ENCODE measurements around the gene TIMM50.

TIMM50 gene

DNA sequence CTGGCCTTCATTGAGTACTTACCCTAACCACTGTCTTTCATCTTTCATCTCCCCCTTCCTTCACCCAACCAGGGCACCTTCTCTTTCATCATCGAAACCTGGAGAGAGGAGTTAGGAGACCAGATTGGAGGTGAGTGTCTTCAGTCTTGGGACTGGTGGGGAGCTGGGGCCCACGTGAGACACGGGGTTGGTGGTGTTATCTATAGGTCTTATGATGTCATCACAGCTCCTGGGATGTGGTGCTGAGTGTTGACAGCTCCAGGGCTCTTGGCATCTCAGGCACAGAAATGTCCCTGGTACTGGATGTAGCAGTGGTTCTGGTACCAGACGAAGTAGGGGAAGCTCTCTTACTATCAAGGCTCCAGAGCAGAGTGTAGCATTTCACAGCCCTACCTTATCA is 19.9 kb downstream of the TIMM50 start:
- TF ChIP-seq, protein P1, sequence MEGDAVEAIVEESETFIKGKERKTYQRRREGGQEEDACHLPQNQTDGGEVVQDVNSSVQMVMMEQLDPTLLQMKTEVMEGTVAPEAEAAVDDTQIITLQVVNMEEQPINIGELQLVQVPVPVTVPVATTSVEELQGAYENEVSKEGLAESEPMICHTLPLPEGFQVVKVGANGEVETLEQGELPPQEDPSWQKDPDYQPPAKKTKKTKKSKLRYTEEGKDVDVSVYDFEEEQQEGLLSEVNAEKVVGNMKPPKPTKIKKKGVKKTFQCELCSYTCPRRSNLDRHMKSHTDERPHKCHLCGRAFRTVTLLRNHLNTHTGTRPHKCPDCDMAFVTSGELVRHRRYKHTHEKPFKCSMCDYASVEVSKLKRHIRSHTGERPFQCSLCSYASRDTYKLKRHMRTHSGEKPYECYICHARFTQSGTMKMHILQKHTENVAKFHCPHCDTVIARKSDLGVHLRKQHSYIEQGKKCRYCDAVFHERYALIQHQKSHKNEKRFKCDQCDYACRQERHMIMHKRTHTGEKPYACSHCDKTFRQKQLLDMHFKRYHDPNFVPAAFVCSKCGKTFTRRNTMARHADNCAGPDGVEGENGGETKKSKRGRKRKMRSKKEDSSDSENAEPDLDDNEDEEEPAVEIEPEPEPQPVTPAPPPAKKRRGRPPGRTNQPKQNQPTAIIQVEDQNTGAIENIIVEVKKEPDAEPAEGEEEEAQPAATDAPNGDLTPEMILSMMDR (IDR thresholded peaks at IDR 0.05; ENCODE audit: control insufficient read depth, insufficient read depth, low read depth, low read length, missing control alignments), result no peak
- DNase-seq (ENCODE audit: low read depth), result no peak
- H3K4me3 ChIP-seq (ENCODE audit: control insufficient read depth, low read depth, low read length), result no peak overlapping the region

DNA sequence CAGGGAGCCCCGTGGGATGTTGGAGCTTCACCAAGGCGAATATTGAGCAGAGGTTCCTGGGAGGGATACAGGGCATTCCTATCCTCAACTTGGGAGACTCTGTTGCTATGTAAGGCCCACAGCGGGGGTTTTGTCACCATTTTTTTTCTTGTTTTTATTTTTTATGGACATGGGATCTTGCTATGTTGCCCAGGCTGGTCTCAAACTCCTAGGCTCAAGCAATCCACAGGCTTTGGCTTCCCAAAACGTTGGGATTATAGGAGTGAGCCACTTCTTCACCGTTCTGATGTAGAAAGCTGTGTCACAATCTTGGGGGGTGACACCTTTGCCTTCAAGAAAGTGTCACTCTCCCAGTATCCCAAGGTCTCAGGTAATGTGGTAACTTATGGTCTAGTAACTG is 20.7 kb downstream of the TIMM50 start:
- no peak overlapping the region for H3K4me3 ChIP-seq (ENCODE audit: control insufficient read depth, low read depth, low read length)
- TF ChIP-seq, protein P1 (IDR thresholded peaks at IDR 0.05; ENCODE audit: control insufficient read depth, insufficient read depth, low read depth, low read length, missing control alignments), result no peak
- DNase-seq (ENCODE audit: low read depth), result no peak

DNA sequence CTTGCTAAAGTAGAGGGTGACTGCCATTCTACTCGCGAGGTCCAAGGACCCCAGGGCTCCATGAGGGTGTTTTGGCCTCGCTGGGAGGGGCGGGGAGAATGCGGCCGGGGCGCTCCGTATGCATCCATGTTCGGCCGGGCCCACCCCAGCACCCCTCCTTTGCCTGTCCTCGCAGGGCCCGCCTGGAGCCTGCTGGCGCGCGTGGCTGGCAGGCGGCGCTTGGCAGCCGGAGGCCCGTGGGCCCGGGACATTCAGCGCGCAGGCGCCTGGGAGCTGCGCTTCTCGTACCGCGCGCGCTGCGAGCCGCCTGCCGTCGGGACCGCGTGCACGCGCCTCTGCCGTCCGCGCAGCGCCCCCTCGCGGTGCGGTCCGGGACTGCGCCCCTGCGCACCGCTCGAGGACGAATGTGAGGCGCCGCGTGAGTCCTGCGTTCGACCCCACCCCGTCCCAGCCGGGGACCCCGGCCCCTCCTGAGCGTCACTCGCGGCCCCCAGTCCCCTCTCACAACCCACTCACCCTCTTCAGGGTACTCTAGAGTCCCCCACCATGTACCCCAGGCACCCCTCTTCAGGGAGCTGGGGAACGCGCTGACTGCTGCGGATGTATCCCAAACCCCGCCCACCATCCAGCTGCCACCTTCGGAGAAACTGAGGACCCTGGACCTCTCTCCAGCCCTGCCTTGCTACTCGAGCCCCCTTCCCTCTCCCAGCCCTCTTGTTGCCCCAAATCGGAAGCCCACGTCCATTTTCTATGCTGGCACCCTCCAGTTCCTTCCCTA is 22.2 kb downstream of the TIMM50 start:
- DNase-seq (ENCODE audit: low read depth), result no peak
- TF ChIP-seq, protein P1 (IDR thresholded peaks at IDR 0.05; ENCODE audit: control insufficient read depth, insufficient read depth, low read depth, low read length, missing control alignments), result peak; percentile 37
- H3K4me3 ChIP-seq (ENCODE audit: control insufficient read depth, low read depth, low read length), result no peak overlapping the region

DNA sequence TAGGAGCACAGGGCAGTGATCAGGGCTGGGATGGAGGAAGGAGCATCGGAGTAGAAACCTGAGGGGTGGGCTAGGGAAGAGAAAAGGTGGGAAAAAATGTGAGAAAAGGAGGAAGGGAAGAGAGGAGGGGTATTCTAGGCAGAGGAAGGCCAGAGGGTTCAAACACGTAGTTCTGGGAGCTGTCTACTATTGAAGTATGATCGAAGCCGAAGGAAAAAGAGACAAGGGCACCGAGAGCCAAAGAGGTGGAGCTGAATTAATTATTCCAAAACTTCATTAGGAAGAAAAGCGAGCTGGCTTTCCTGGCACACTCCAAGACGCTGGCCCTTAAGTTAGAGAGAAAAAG is 25.9 kb downstream of the TIMM50 start:
- no peak for DNase-seq (ENCODE audit: low read depth)
- TF ChIP-seq, protein P1 (IDR thresholded peaks at IDR 0.05; ENCODE audit: control insufficient read depth, insufficient read depth, low read depth, low read length, missing control alignments), result no peak
- H3K4me3 ChIP-seq (ENCODE audit: control insufficient read depth, low read depth, low read length), result peak overlapping the region; percentile 14; the same call in 1 of the 2 replicates

DNA sequence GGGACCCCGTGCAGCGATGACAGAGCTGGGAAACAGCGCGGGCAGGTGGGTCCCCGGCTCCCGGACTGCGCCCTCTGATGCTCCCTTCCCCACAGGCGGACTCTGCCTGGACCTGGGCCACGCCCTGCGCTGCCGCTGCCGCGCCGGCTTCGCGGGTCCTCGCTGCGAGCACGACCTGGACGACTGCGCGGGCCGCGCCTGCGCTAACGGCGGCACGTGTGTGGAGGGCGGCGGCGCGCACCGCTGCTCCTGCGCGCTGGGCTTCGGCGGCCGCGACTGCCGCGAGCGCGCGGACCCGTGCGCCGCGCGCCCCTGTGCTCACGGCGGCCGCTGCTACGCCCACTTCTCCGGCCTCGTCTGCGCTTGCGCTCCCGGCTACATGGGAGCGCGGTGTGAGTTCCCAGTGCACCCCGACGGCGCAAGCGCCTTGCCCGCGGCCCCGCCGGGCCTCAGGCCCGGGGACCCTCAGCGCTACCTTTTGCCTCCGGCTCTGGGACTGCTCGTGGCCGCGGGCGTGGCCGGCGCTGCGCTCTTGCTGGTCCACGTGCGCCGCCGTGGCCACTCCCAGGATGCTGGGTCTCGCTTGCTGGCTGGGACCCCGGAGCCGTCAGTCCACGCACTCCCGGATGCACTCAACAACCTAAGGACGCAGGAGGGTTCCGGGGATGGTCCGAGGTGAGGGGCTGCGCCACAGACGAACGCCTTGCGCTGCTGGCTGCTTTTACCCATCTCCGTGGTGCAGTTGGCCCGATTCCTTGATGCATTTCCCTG is 26.5 kb downstream of the TIMM50 start:
- DNase-seq (ENCODE audit: low read depth), result no peak
- TF ChIP-seq, protein P1 (IDR thresholded peaks at IDR 0.05; ENCODE audit: control insufficient read depth, insufficient read depth, low read depth, low read length, missing control alignments), result no peak
- H3K4me3 ChIP-seq (ENCODE audit: control insufficient read depth, low read depth, low read length), result peak overlapping the region; percentile 49

DNA sequence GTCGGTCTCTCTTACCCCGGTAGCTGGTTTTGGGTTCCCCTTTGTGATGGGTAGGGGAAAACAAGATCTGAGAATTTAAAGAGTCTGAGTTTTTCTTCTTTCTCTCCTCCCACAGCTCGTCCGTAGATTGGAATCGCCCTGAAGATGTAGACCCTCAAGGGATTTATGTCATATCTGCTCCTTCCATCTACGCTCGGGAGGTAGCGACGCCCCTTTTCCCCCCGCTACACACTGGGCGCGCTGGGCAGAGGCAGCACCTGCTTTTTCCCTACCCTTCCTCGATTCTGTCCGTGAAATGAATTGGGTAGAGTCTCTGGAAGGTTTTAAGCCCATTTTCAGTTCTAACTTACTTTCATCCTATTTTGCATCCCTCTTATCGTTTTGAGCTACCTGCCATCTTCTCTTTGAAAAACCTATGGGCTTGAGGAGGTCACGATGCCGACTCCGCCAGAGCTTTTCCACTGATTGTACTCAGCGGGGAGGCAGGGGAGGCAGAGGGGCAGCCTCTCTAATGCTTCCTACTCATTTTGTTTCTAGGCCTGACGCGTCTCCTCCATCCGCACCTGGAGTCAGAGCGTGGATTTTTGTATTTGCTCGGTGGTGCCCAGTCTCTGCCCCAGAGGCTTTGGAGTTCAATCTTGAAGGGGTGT is 27.2 kb downstream of the TIMM50 start:
- TF ChIP-seq, protein P1 (IDR thresholded peaks at IDR 0.05; ENCODE audit: control insufficient read depth, insufficient read depth, low read depth, low read length, missing control alignments), result no peak
- peak overlapping the region; percentile 49 for H3K4me3 ChIP-seq (ENCODE audit: control insufficient read depth, low read depth, low read length)
- no peak for DNase-seq (ENCODE audit: low read depth)

Measured in AG09309 (cell line).